VCaP (cell line): ENCODE measurements around the gene DENND1A.

Experiments used
- H3K27ac ChIP-seq: fragments of 450-650 bp; 2 replicates; pipeline ENCODE4 v1.5.1; 2017
- CTCF ChIP-seq: fragments of 450-650 bp; conservative IDR thresholded peaks from 2 replicates; pipeline ENCODE4 v1.5.1; 2017; ENCODE audit warnings: mild to moderate bottlenecking, moderate library complexity

DENND1A gene

GRCh38 chr9:123543492-123543891 is 386.4 kb downstream of the DENND1A start:
- no peak overlapping the region for H3K27ac ChIP-seq
- TF ChIP-seq CTCF = no peak

GRCh38 chr9:123542435-123543225 is 387.3 kb downstream of the DENND1A start:
- no peak for TF ChIP-seq CTCF
- H3K27ac ChIP-seq = no peak overlapping the region

DNA sequence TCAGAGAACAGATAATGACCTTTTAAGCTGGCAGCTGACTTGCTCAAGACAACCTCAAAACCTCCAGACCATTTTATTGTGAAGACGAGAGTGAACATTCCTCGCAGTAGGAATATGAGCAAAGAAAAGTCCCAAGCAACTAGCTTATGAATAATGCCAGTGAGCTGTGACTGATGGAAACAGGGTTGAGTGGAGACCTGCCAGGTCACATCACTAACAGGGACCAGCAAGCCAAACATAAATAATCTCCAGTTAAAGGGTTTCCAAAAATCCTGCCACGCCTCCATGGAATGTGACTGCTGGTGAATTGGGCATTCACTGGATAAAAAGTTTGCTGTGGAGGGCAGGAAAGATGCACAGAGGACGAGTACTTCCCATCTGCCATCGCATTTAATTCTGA is 388.5 kb downstream of the DENND1A start:
- no peak for TF ChIP-seq CTCF
- H3K27ac ChIP-seq = no peak overlapping the region

- no peak for TF ChIP-seq CTCF
- no peak overlapping the region for H3K27ac ChIP-seq
Measured at GRCh38 chr9:123540457-123540856, 389.5 kb downstream of the DENND1A start.

DNA sequence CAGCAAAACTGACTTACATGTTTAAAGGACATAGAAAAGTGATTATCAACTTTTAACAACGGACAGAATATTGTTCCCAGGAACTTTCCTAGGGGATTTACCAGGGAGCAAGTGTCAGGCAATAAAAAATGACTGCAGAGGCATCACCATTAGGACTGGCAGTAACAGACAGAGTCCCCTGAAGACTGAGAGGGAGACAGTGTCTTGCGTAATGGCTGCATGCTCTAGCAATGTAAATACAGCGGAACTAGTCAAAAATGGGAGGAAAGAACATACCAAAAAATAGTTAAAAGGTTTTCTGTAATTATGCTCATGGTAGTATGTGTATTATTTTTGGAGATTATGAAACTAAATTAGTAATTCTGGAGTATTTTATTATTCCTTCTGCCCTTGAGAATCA is 392.1 kb downstream of the DENND1A start:
- no peak overlapping the region for H3K27ac ChIP-seq
- TF ChIP-seq CTCF = no peak

DNA sequence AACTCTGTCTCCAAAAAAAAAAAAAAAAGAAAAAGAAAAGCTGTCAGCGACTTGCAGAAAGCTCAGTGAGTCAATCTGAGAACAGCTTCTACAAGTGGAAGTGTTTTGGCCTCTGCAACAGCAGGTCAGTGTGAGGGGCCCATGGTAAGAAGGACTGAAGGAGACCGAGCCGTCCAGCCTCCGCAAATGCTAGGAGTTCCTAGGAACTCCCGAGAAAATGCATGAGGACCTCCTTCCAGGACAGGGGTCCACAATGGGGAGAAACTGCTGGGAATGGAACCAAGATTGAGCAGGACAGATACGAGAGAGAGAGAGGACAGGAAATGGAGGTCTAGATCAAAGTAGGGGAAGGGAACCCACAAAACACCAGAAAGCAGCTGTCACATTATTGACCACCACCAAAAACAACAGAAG is 393.5 kb downstream of the DENND1A start:
- H3K27ac ChIP-seq = no peak overlapping the region
- TF ChIP-seq CTCF = no peak

- no peak for TF ChIP-seq CTCF
- H3K27ac ChIP-seq = no peak overlapping the region
Measured at GRCh38 chr9:123534336-123534735, 395.6 kb downstream of the DENND1A start.
